ENCODE data around the gene CHRND. TPM values are rescaled to one million over a fixed set of nuclear protein-coding genes. Genes with fewer than 3 reads are reported as not detected.

CHRND gene
- total and polyA plus RNA-seq, 2 of the 13 experiments (the other 11 are each of a cell fraction or from before 2014, with no cell fraction given) = 0.18 TPM; not detected in 1

GRCh38 chr2:232523682-232524597 lies 2.0 kb upstream of the CHRND start (continued):
- TF ChIP-seq, protein P1, sequence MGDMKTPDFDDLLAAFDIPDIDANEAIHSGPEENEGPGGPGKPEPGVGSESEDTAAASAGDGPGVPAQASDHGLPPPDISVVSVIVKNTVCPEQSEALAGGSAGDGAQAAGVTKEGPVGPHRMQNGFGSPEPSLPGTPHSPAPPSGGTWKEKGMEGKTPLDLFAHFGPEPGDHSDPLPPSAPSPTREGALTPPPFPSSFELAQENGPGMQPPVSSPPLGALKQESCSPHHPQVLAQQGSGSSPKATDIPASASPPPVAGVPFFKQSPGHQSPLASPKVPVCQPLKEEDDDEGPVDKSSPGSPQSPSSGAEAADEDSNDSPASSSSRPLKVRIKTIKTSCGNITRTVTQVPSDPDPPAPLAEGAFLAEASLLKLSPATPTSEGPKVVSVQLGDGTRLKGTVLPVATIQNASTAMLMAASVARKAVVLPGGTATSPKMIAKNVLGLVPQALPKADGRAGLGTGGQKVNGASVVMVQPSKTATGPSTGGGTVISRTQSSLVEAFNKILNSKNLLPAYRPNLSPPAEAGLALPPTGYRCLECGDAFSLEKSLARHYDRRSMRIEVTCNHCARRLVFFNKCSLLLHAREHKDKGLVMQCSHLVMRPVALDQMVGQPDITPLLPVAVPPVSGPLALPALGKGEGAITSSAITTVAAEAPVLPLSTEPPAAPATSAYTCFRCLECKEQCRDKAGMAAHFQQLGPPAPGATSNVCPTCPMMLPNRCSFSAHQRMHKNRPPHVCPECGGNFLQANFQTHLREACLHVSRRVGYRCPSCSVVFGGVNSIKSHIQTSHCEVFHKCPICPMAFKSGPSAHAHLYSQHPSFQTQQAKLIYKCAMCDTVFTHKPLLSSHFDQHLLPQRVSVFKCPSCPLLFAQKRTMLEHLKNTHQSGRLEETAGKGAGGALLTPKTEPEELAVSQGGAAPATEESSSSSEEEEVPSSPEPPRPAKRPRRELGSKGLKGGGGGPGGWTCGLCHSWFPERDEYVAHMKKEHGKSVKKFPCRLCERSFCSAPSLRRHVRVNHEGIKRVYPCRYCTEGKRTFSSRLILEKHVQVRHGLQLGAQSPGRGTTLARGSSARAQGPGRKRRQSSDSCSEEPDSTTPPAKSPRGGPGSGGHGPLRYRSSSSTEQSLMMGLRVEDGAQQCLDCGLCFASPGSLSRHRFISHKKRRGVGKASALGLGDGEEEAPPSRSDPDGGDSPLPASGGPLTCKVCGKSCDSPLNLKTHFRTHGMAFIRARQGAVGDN (CRISPR knock-in tag; IDR thresholded peaks at IDR 0.05) = peak; percentile 74
- TF ChIP-seq BORCS8-MEF2B (CRISPR knock-in tag; IDR thresholded peaks at IDR 0.05) (peak; percentile 59; the same call in 1 of the 2 replicates), HNRNPK (IDR thresholded peaks at IDR 0.05; ENCODE audit: low read depth, low read length, poor library complexity, severe bottlenecking) (no peak), BCLAF1 (IDR thresholded peaks at IDR 0.05) (no peak), ZNF556 (CRISPR knock-in tag; IDR thresholded peaks at IDR 0.05; ENCODE audit: borderline replicate concordance) (no peak), ZNF772 (CRISPR knock-in tag; IDR thresholded peaks at IDR 0.05) (0 out of 2 replicates have a peak, but pooled peaks have one; percentile 14), MAFG (CRISPR knock-in tag; IDR thresholded peaks at IDR 0.05) (no peak), ARID3A (IDR thresholded peaks at IDR 0.05; ENCODE audit: low read depth, low read length) (no peak), ZNF263 (CRISPR knock-in tag; IDR thresholded peaks at IDR 0.05) (no peak), ZNF512 (CRISPR knock-in tag; IDR thresholded peaks at IDR 0.05) (peak; percentile 25; the same call in 1 of the 2 replicates), SKI (IDR thresholded peaks at IDR 0.05; ENCODE audit: partially characterized antibody) (no peak)
- TF ChIP-seq, protein P2, sequence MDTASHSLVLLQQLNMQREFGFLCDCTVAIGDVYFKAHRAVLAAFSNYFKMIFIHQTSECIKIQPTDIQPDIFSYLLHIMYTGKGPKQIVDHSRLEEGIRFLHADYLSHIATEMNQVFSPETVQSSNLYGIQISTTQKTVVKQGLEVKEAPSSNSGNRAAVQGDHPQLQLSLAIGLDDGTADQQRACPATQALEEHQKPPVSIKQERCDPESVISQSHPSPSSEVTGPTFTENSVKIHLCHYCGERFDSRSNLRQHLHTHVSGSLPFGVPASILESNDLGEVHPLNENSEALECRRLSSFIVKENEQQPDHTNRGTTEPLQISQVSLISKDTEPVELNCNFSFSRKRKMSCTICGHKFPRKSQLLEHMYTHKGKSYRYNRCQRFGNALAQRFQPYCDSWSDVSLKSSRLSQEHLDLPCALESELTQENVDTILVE (CRISPR knock-in tag; IDR thresholded peaks at IDR 0.05) = no peak
- TF ChIP-seq, protein P3, sequence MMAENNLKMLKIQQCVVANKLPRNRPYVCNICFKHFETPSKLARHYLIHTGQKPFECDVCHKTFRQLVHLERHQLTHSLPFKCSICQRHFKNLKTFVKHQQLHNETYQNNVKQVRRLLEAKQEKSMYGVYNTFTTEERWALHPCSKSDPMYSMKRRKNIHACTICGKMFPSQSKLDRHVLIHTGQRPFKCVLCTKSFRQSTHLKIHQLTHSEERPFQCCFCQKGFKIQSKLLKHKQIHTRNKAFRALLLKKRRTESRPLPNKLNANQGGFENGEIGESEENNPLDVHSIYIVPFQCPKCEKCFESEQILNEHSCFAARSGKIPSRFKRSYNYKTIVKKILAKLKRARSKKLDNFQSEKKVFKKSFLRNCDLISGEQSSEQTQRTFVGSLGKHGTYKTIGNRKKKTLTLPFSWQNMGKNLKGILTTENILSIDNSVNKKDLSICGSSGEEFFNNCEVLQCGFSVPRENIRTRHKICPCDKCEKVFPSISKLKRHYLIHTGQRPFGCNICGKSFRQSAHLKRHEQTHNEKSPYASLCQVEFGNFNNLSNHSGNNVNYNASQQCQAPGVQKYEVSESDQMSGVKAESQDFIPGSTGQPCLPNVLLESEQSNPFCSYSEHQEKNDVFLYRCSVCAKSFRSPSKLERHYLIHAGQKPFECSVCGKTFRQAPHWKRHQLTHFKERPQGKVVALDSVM (CRISPR knock-in tag; IDR thresholded peaks at IDR 0.05) = peak; percentile 75; the same call in 1 of the 2 replicates
